Nephron (organoid): ENCODE data around the gene S100A13.

Experiments
- H3K27ac Mint-ChIP-seq, 3 experiments: 2 replicates each; pipeline ENCODE4 v1.8.0; 2020; ENCODE audit warnings: mixed read lengths in 3 of 3, mild to moderate bottlenecking in 2 of 3, moderate library complexity in 1 of 3
- H3K27me3 Mint-ChIP-seq: 2 replicates; pipeline ENCODE4 v1.8.0; 2021; ENCODE audit warnings: low read depth, mild to moderate bottlenecking, moderate library complexity, mixed read lengths
- H3K36me3 Mint-ChIP-seq: 2 replicates; pipeline ENCODE4 v1.8.0; 2020; ENCODE audit warnings: low read depth, mixed read lengths
- H3K4me1 Mint-ChIP-seq: 2 replicates; pipeline ENCODE4 v1.8.0; 2020; ENCODE audit warnings: mixed read lengths
- H3K4me3 Mint-ChIP-seq, 3 experiments: 2 replicates each; pipeline ENCODE4 v1.8.0; 2020; ENCODE audit warnings: mild to moderate bottlenecking in 3 of 3, mixed read lengths in 3 of 3, moderate library complexity in 2 of 3
- H3K9me3 Mint-ChIP-seq: 2 replicates; pipeline ENCODE4 v1.8.0; 2020; ENCODE audit warnings: mixed read lengths
- TF ChIP-seq, protein P1 (sequence below), 3 experiments: fragments of 200-600 bp; sonication (generic); IDR thresholded peaks; one replicate each; pipeline ENCODE4 v1.5.0; 2021; ENCODE audit warnings: antibody characterized with exemption in 3 of 3; ENCODE audit not compliant: unreplicated experiment in 3 of 3

Gene S100A13

GRCh38 chr1:153607381-153607780 lies 19.9 kb downstream of the S100A13 start:
- Mint-ChIP-seq H3K9me3 (no peaks in the 10 kb centered on the region), H3K4me3 (peak overlapping the region in 1 of 3 experiments; percentile 53), H3K27ac (peak overlapping the region in 2 of 3 experiments; percentile 69 to 83), H3K27me3 (no peaks in the 10 kb centered on the region), H3K36me3 (peaks cover 7% of the 10 kb centered on the region), H3K4me1 (peaks cover 50% of the 10 kb centered on the region)
- TF ChIP-seq, protein P1, sequence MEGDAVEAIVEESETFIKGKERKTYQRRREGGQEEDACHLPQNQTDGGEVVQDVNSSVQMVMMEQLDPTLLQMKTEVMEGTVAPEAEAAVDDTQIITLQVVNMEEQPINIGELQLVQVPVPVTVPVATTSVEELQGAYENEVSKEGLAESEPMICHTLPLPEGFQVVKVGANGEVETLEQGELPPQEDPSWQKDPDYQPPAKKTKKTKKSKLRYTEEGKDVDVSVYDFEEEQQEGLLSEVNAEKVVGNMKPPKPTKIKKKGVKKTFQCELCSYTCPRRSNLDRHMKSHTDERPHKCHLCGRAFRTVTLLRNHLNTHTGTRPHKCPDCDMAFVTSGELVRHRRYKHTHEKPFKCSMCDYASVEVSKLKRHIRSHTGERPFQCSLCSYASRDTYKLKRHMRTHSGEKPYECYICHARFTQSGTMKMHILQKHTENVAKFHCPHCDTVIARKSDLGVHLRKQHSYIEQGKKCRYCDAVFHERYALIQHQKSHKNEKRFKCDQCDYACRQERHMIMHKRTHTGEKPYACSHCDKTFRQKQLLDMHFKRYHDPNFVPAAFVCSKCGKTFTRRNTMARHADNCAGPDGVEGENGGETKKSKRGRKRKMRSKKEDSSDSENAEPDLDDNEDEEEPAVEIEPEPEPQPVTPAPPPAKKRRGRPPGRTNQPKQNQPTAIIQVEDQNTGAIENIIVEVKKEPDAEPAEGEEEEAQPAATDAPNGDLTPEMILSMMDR (IDR thresholded peaks at IDR 0.05; ENCODE audit: unreplicated experiment in 3 of 3) = no peak

GRCh38 chr1:153606194-153606593 lies 21.1 kb downstream of the S100A13 start:
- Mint-ChIP-seq H3K4me3 (no peak overlapping the region), H3K27ac (peak overlapping the region in 1 of 3 experiments; percentile 67), H3K36me3 (peaks cover 7% of the 10 kb centered on the region), H3K4me1 (peaks cover 38% of the 10 kb centered on the region), H3K9me3 (no peaks in the 10 kb centered on the region), H3K27me3 (no peaks in the 10 kb centered on the region)
- TF ChIP-seq, protein P1 (IDR thresholded peaks at IDR 0.05; ENCODE audit: unreplicated experiment in 3 of 3) = no peak

DNA sequence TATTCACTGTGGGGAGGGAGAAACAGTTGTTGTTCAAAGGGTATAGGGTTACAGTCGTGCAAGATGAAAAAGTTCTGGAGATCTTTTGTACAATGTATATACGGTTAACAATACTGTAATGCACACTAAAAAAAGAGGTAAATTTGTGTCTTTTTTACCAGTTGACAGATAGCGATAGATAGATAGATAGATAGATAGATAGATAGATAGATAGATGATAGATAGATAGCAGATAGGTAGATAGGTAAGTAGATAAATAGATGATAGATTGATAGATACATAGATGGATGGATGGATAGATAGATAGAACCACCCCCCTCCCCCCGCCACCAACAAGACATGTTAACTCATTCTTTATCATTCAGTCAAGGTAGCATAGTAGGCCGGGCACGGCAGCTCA lies 24.6 kb downstream of the S100A13 start:
- TF ChIP-seq, protein P1 (IDR thresholded peaks at IDR 0.05; ENCODE audit: unreplicated experiment in 3 of 3) = no peak
- H3K4me1 Mint-ChIP-seq = peaks cover 19% of the 10 kb centered on the region
- H3K4me3 Mint-ChIP-seq = no peak overlapping the region
- peaks cover 1% of the 10 kb centered on the region for H3K27me3 Mint-ChIP-seq
- H3K9me3 Mint-ChIP-seq = no peaks in the 10 kb centered on the region
- peaks cover 7% of the 10 kb centered on the region for H3K36me3 Mint-ChIP-seq
- H3K27ac Mint-ChIP-seq = no peak overlapping the region

DNA sequence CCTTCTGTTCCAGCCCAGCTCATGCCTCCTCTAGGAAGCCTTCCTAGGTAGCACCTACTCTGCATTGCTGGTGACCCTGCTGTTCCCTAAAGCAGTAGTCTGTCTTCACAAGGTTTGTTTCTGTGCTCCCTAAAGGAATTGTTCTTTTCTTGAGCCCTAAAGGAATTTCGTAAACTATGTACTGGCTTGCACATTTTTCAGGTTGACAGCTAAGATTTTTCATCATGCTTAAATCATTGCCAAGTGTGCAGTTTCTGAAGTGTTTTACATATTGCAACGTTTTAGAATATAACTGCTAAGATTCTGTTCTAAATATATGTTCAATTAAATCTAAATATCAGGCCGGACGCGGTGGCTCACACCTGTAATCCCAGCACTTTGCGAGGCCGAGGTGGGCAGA lies 27.5 kb downstream of the S100A13 start:
- Mint-ChIP-seq H3K27ac (no peak overlapping the region), H3K27me3 (peaks cover 3% of the 10 kb centered on the region), H3K9me3 (no peaks in the 10 kb centered on the region), H3K4me1 (peaks cover 11% of the 10 kb centered on the region), H3K36me3 (no peaks in the 10 kb centered on the region), H3K4me3 (no peak overlapping the region)
- TF ChIP-seq, protein P1 (IDR thresholded peaks at IDR 0.05; ENCODE audit: unreplicated experiment in 3 of 3) = no peak

DNA sequence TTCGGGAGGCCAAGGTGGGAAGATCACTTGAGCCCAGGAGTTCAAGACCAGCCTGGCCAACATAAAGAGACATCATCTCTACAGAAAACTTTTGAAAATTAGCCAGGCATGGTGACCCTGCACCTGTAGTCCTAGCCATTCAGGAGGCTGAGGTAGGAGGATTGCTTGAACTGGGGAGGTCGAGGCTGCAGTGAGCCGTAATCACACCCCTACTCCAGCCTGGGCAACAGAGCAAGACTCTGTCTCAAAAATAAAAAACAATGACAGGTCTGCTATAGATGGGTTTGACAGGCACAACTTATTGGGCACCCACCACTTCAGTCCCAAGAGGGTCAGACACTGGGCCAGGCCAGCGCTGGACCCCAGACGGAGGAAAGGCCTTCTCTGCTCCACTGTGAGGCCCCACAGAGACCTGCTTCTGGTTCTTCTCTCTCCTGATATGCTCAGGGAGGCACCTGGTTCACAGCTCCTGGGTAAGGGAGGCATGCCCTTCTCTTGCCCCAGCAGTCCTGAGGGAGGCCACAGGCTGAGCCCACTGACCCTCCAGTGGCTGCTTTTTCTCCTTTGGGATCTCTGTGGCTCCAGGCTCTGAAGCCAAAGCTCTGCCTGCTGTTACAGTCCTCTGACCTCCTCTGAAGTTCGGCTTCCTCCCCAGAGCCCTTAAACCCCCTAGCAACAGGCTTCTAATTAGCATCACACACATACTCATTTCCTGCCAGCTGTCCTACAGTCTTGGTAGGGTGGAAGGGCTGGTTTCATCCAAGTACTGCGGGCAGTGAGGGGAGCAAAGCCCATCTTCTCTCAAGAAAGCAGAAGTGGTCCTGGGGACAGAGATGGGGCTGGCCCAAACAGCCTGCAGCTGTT lies 28.8 kb downstream of the S100A13 start:
- TF ChIP-seq, protein P1 (IDR thresholded peaks at IDR 0.05; ENCODE audit: unreplicated experiment in 3 of 3) = no peak

GRCh38 chr1:153597206-153597605 lies 30.1 kb downstream of the S100A13 start:
- TF ChIP-seq, protein P1 (IDR thresholded peaks at IDR 0.05; ENCODE audit: unreplicated experiment in 3 of 3) = no peak
- H3K4me1 Mint-ChIP-seq = peaks cover 13% of the 10 kb centered on the region
- no peaks in the 10 kb centered on the region for H3K9me3 Mint-ChIP-seq
- H3K27ac Mint-ChIP-seq = no peak overlapping the region
- peaks cover 3% of the 10 kb centered on the region for H3K27me3 Mint-ChIP-seq
- no peak overlapping the region for H3K4me3 Mint-ChIP-seq
- H3K36me3 Mint-ChIP-seq = no peaks in the 10 kb centered on the region

More for the DNA sequence above, 28.8 kb downstream of the S100A13 start:
- peaks cover 11% of the 10 kb centered on the region for H3K4me1 Mint-ChIP-seq
- H3K27me3 Mint-ChIP-seq = peaks cover 3% of the 10 kb centered on the region
- no peaks in the 10 kb centered on the region for H3K9me3 Mint-ChIP-seq
- peak overlapping the region in 2 of 3 experiments; percentile 52 to 87 for H3K27ac Mint-ChIP-seq
- no peak overlapping the region for H3K4me3 Mint-ChIP-seq
- no peaks in the 10 kb centered on the region for H3K36me3 Mint-ChIP-seq
